GM12878 (cell line): ENCODE results near the gene IL36B. TPM values are rescaled to one million over a fixed set of nuclear protein-coding genes. Genes with fewer than 3 reads are reported as not detected.

ENCODE experiments used
- ATAC-seq: fragments of 200-7000 bp; cut with Tn5 transposase; 3 replicates; pipeline ENCODE4 v1.9.1; 2020; ENCODE audit warnings: mild to moderate bottlenecking, moderate library complexity
- BruUV-seq: library from RNA; stranded (reverse); fragments of 400-500 nt; replicated peaks from 2 replicates; lab custom pipeline; 2021; lab: Mats Ljungman, UMichigan
- CTCF ChIA-PET: fragments of 300-600 bp; sonication (Branson Sonifier 250); formaldehyde crosslinking; extraction: SDS; loops from one replicate; lab custom pipeline; 2021; ENCODE audit warnings: inconsistent platforms; lab: Yijun Ruan, JAX
- POLR2A ChIA-PET: fragments of 350-600 bp; formaldehyde crosslinking; extraction: SDS; loops from one replicate; lab custom pipeline; 2021; ENCODE audit warnings: inconsistent platforms; lab: Charles Lee
- RAD21 ChIA-PET: fragments of 300-600 bp; sonication (Branson Sonifier 250); formaldehyde crosslinking; loops from one replicate; lab custom pipeline; 2023; ENCODE audit warnings: antibody characterized with exemption; ENCODE audit not compliant: unreplicated experiment; lab: Charles Lee
- SMC1A ChIA-PET: fragments of 300-600 bp; sonication (Branson Sonifier 250); formaldehyde crosslinking; loops from one replicate; lab custom pipeline; 2023; ENCODE audit not compliant: unreplicated experiment, uncharacterized antibody; lab: Charles Lee
- DNase-seq: peaks from one replicate; pipeline ENCODE4 v3.0.0-alpha.2; 2011; ENCODE audit warnings: low read depth, low spot score
- FAIRE-seq: peaks from 3 replicates; lab custom pipeline; 2011; peaks lifted over from hg19 to GRCh38; lab: Jason Lieb, UNC
- H2AFZ ChIP-seq: 2 replicates; pipeline ENCODE4 v1.6.0; 2011; ENCODE audit warnings: low read depth, low read length, control low read depth; ENCODE audit not compliant: control insufficient read depth
- H3K27ac ChIP-seq: 2 replicates; pipeline ENCODE4 v1.5.1; 2011; ENCODE audit warnings: control low read depth; ENCODE audit not compliant: control insufficient read depth, insufficient read depth
- H3K27me3 ChIP-seq, 2 experiments: replicated peaks in 1 of 2; 2 replicates each; pipeline versions ENCODE4 v1.6.0 to v1.6.1; 2011; ENCODE audit warnings: low read length in 1 of 2; ENCODE audit not compliant: control insufficient read depth in 2 of 2, insufficient read depth in 2 of 2
- H3K36me3 ChIP-seq, 2 experiments: 2 replicates each; pipeline ENCODE4 v1.5.1; 2011; ENCODE audit warnings: low read length in 1 of 2; ENCODE audit not compliant: control insufficient read depth in 2 of 2, insufficient read depth in 2 of 2
- H3K4me1 ChIP-seq: 2 replicates; pipeline ENCODE4 v1.6.1; 2011; ENCODE audit warnings: mild to moderate bottlenecking, low read length, moderate library complexity, mixed read lengths; ENCODE audit not compliant: control insufficient read depth, insufficient read depth
- H3K4me2 ChIP-seq: 2 replicates; pipeline ENCODE4 v1.6.0; 2011; ENCODE audit warnings: control low read depth; ENCODE audit not compliant: control insufficient read depth, insufficient read depth
- H3K4me3 ChIP-seq: fragments of 200-600 bp; sonication (generic); 2 replicates; pipeline ENCODE4 v1.5.1; 2016
- H3K79me2 ChIP-seq: 2 replicates; pipeline ENCODE4 v1.6.0; 2011; ENCODE audit warnings: low read length; ENCODE audit not compliant: control insufficient read depth, insufficient read depth
- H3K9ac ChIP-seq: 2 replicates; pipeline ENCODE4 v1.8.0; 2011; ENCODE audit warnings: low read length, control low read depth, mixed read lengths; ENCODE audit not compliant: control insufficient read depth, insufficient read depth
- H3K9me3 ChIP-seq: replicated peaks from 3 replicates; pipeline ENCODE4 v1.5.1; 2011; ENCODE audit warnings: mild to moderate bottlenecking, low read length; ENCODE audit not compliant: control insufficient read depth, insufficient read depth
- H4K20me1 ChIP-seq: 2 replicates; pipeline ENCODE4 v1.6.0; 2011; ENCODE audit not compliant: control insufficient read depth, insufficient read depth
- ATF2 ChIP-seq: IDR thresholded peaks from 2 replicates; pipeline ENCODE4 v1.6.1; 2012; ENCODE audit warnings: low read length, inconsistent platforms
- BACH1 ChIP-seq: fragments of 450-650 bp; IDR thresholded peaks from 2 replicates; pipeline ENCODE4 v1.6.1; 2017; ENCODE audit warnings: mild to moderate bottlenecking, borderline replicate concordance
- ESRRA ChIP-seq: IDR thresholded peaks from 2 replicates; pipeline ENCODE4 v1.6.1; 2012; ENCODE audit warnings: mild to moderate bottlenecking, low read length, improper control_type of control experiment
- HDAC2 ChIP-seq: fragments of 200-600 bp; sonication (generic); IDR thresholded peaks from 2 replicates; pipeline ENCODE4 v1.6.1; 2017
- KLF5 ChIP-seq: fragments of 450-650 bp; IDR thresholded peaks from 2 replicates; pipeline ENCODE4 v1.6.1; 2014; ENCODE audit warnings: mild to moderate bottlenecking; ENCODE audit not compliant: partially characterized antibody
- NFXL1 ChIP-seq: fragments of 450-650 bp; IDR thresholded peaks from 2 replicates; pipeline ENCODE4 v1.6.1; 2017; ENCODE audit warnings: antibody characterized with exemption, mild to moderate bottlenecking, borderline replicate concordance
- RBBP5 ChIP-seq: fragments of 200-600 bp; sonication (generic); conservative IDR thresholded peaks from 2 replicates; pipeline ENCODE4 v1.6.1; 2016
- RELB ChIP-seq: fragments of 450-650 bp; IDR thresholded peaks from 2 replicates; pipeline ENCODE4 v1.6.1; 2017; ENCODE audit warnings: low read depth, mild to moderate bottlenecking, moderate library complexity
- ZBTB40 ChIP-seq: fragments of 450-650 bp; IDR thresholded peaks from 2 replicates; pipeline ENCODE4 v1.6.1; 2016; ENCODE audit warnings: mild to moderate bottlenecking, moderate library complexity, borderline replicate concordance
- ZNF207 ChIP-seq: fragments of 450-650 bp; IDR thresholded peaks from 2 replicates; pipeline ENCODE4 v1.6.1; 2014; ENCODE audit warnings: antibody characterized with exemption, mild to moderate bottlenecking, borderline replicate concordance
- WGBS: methylation state at CpG from one replicate; pipeline ENCODE4 v1.1.6; 2016; ENCODE audit warnings: low lambda C conversion rate; ENCODE audit not compliant: insufficient replicate concordance, insufficient coverage; ENCODE audit errors: missing lambda C conversion rate; 5-methylcytosine and 5-hydroxymethylcytosine counted together
- in situ Hi-C: fragments of 300-500 bp; cut with MboI; formaldehyde crosslinking; loops from 9 replicates; pipeline ENCODE4 v1.14.3; 2018; ENCODE audit warnings: mixed read lengths
- intact Hi-C: fragments of 100-400 bp; cut with micrococcal nuclease; formaldehyde crosslinking; loops from one replicate; pipeline ENCODE4 v1.14.2; 2022; ENCODE audit not compliant: unreplicated experiment
- polyA plus RNA-seq, 11 experiments: library from polyadenylated mRNA; depleted of rRNA in 4 of 11; unstranded in 6 of 11; stranded (reverse) in 5 of 11; fragments of >200 nt; fragmentation: Nextera tagmentation in 4 of 11; fragmentation: Illumina TruSeq in 1 of 11; extraction: Ambion mirVana in 4 of 11; extraction: Trizol in 1 of 11; gene quantifications; 1 replicate in 1 of 11; 2 replicates in 10 of 11; pipeline versions ENCODE4 v1.2.1 to v1.2.3, GENCODE V29; 2011 to 2016; ENCODE audit warnings: inconsistent platforms in 2 of 11, missing spikeins in 2 of 11, low read depth in 1 of 11
- total RNA-seq, 4 experiments: library from RNA; depleted of rRNA in 3 of 4; stranded (reverse); fragments of >200 nt in 3 of 4; fragmentation: Illumina TruSeq in 1 of 4; extraction: Trizol in 1 of 4; gene quantifications; 2 replicates each; pipeline versions ENCODE4 v1.2.1 to v1.2.3, GENCODE V29; 2013 to 2021
- TF ChIP-seq, protein P1 (sequence below): fragments of 450-650 bp; IDR thresholded peaks from 2 replicates; pipeline ENCODE4 v1.6.1; 2014; ENCODE audit warnings: mild to moderate bottlenecking

The IL36B gene
- total and polyA plus RNA-seq, 10 of the 15 experiments (the other 5 are each of a cell fraction or from before 2014, with no cell fraction given), result not detected

GRCh38 chr2:113064898-113065297 lies 12.2 kb upstream of the IL36B start:
- in situ Hi-C loops, result no loop called here
- no peak for ATAC-seq
- no peak overlapping the region for H3K4me3 ChIP-seq
- no TSS peak for BruUV-seq
- FAIRE-seq, result no peak
- H3K36me3 ChIP-seq, result no peaks in the 10 kb centered on the region
- no peak overlapping the region for H3K27ac ChIP-seq
- no peaks in the 10 kb centered on the region for H4K20me1 ChIP-seq
- SMC1A ChIA-PET, result interaction anchor here (1.1 kb wide), 1 partner anchor 10 kb away, joined by 3 read pairs; no protein-coding TSS in a partner anchor
- 13% methylated on average over 1 of the region's 1 CpG for WGBS
- DNase-seq, result no peak
- no peaks in the 10 kb centered on the region for H3K27me3 ChIP-seq
- no peak overlapping the region for H3K4me2 ChIP-seq
- H3K4me1 ChIP-seq, result no peaks in the 10 kb centered on the region
- no peaks in the 10 kb centered on the region; the same call in 2 of the 3 replicates for H3K9me3 ChIP-seq
- no peak overlapping the region for H2AFZ ChIP-seq
- no peaks in the 10 kb centered on the region for H3K79me2 ChIP-seq
- CTCF ChIA-PET, result interaction anchor here (0.8 to 1.9 kb wide), 2 partner anchors 12 to 15 kb away, joined by 3 to 6 read pairs; no protein-coding TSS in a partner anchor
- no peak for TF ChIP-seq NFXL1
- no peak for TF ChIP-seq ZBTB40
- no peak for TF ChIP-seq ATF2
- no peak for TF ChIP-seq HDAC2
- no peak for TF ChIP-seq RBBP5
- no peak for TF ChIP-seq ESRRA
- TF ChIP-seq RELB, result no peak
- TF ChIP-seq BACH1, result no peak
- no peak for TF ChIP-seq ZNF207
- TF ChIP-seq KLF5, result no peak
- TF ChIP-seq, protein P1, sequence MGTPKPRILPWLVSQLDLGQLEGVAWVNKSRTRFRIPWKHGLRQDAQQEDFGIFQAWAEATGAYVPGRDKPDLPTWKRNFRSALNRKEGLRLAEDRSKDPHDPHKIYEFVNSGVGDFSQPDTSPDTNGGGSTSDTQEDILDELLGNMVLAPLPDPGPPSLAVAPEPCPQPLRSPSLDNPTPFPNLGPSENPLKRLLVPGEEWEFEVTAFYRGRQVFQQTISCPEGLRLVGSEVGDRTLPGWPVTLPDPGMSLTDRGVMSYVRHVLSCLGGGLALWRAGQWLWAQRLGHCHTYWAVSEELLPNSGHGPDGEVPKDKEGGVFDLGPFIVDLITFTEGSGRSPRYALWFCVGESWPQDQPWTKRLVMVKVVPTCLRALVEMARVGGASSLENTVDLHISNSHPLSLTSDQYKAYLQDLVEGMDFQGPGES, result no peak
- TF ChIP-seq, all 136 proteins: peak for 0
- intact Hi-C loops, result no loop called here
- no peak overlapping the region for H3K9ac ChIP-seq
- POLR2A ChIA-PET, result no interaction called here
- RAD21 ChIA-PET, result no interaction called here
